AG08395 (cell line): ENCODE measurements around the gene VSIG8.

ENCODE experiments used
- DNase-seq: peaks from one replicate; pipeline ENCODE4 v3.0.0; 2012; ENCODE audit warnings: mixed read lengths, low spot score

Gene VSIG8

GRCh38 chr1:159829273-159829634 lies 33.2 kb downstream of the VSIG8 start:
- no peak for DNase-seq

- DNase-seq, result no peak
Observed at GRCh38 chr1:159828581-159829272, 33.7 kb downstream of the VSIG8 start.

GRCh38 chr1:159828176-159828575 lies 34.3 kb downstream of the VSIG8 start:
- no peak for DNase-seq

GRCh38 chr1:159827549-159827948 lies 34.9 kb downstream of the VSIG8 start:
- DNase-seq, result no peak

GRCh38 chr1:159827102-159827490 lies 35.4 kb downstream of the VSIG8 start:
- no peak for DNase-seq

GRCh38 chr1:159826441-159827101 lies 35.9 kb downstream of the VSIG8 start, which contains the start of gene SLAMF8:
Gene SLAMF8, plus strand, starts transcription at chr1:159826873. Its CDS starts 26 bp downstream, at chr1:159826899.
- no peak for DNase-seq

GRCh38 chr1:159825564-159825963 lies 36.9 kb downstream of the VSIG8 start:
- DNase-seq, result no peak

- no peak for DNase-seq
Observed at GRCh38 chr1:159823406-159823805, 39.1 kb downstream of the VSIG8 start.

GRCh38 chr1:159821171-159821867 lies 41.1 kb downstream of the VSIG8 start:
- no peak for DNase-seq

- DNase-seq, result no peak
Observed at GRCh38 chr1:159817276-159818041, 45.0 kb downstream of the VSIG8 start.

- DNase-seq, result no peak
Observed at GRCh38 chr1:159815926-159816325, 46.5 kb downstream of the VSIG8 start.

GRCh38 chr1:159804924-159805323 lies 57.5 kb downstream of the VSIG8 start:
- no peak for DNase-seq
